Measurements from ENCODE around the gene CHAC2. TPM values are rescaled to one million over a fixed set of nuclear protein-coding genes. Genes with fewer than 3 reads are reported as not detected.

The CHAC2 gene
- total and polyA plus RNA-seq, 9 of the 15 experiments (the other 6 are each of a cell fraction or from before 2014, with no cell fraction given): 9.8 to 35.6 (median 18.2) TPM

DNA sequence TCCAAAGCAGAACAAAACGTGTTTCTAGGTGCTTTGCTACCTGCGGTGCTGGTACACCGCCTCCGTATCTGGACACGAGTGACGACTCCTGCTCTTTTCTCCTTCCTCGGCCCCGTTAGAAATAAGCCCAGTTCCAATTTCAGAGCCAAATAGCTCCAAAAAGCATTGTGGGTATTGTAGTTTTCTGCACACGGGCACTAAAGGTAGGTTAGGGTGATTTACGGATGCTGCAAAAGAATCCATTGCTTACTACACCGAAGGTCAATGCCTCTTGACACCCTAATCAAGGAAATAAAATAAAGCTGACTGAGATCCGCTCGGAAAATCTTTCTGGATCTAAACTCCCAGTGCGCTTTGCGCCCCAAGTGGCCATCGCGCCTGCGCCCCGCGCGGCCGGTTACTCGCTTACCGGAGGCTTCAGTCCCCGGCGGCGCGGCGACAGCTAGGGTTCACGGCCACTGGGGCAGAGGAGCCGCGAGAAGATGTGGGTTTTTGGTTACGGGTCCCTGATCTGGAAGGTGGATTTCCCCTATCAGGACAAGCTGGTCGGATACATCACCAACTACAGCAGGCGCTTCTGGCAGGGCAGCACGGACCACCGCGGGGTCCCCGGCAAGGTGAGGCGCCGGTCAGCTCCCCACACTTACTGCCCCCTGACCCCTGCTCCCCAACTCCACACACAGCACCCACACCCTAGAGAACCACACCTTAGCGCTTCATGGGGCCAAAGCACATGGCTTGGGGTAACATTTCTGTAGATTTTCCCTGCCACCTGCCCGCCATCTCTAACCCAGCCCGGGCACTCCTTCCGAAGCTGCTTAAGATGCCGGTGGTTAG, at the start of gene CHAC2 (continued):
- TF ChIP-seq, protein P1, sequence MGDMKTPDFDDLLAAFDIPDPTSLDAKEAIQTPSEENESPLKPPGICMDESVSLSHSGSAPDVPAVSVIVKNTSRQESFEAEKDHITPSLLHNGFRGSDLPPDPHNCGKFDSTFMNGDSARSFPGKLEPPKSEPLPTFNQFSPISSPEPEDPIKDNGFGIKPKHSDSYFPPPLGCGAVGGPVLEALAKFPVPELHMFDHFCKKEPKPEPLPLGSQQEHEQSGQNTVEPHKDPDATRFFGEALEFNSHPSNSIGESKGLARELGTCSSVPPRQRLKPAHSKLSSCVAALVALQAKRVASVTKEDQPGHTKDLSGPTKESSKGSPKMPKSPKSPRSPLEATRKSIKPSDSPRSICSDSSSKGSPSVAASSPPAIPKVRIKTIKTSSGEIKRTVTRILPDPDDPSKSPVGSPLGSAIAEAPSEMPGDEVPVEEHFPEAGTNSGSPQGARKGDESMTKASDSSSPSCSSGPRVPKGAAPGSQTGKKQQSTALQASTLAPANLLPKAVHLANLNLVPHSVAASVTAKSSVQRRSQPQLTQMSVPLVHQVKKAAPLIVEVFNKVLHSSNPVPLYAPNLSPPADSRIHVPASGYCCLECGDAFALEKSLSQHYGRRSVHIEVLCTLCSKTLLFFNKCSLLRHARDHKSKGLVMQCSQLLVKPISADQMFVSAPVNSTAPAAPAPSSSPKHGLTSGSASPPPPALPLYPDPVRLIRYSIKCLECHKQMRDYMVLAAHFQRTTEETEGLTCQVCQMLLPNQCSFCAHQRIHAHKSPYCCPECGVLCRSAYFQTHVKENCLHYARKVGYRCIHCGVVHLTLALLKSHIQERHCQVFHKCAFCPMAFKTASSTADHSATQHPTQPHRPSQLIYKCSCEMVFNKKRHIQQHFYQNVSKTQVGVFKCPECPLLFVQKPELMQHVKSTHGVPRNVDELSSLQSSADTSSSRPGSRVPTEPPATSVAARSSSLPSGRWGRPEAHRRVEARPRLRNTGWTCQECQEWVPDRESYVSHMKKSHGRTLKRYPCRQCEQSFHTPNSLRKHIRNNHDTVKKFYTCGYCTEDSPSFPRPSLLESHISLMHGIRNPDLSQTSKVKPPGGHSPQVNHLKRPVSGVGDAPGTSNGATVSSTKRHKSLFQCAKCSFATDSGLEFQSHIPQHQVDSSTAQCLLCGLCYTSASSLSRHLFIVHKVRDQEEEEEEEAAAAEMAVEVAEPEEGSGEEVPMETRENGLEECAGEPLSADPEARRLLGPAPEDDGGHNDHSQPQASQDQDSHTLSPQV (IDR thresholded peaks at IDR 0.05): peak; percentile 51
- TF ChIP-seq, protein P2, sequence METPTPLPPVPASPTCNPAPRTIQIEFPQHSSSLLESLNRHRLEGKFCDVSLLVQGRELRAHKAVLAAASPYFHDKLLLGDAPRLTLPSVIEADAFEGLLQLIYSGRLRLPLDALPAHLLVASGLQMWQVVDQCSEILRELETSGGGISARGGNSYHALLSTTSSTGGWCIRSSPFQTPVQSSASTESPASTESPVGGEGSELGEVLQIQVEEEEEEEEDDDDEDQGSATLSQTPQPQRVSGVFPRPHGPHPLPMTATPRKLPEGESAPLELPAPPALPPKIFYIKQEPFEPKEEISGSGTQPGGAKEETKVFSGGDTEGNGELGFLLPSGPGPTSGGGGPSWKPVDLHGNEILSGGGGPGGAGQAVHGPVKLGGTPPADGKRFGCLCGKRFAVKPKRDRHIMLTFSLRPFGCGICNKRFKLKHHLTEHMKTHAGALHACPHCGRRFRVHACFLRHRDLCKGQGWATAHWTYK (CRISPR knock-in tag; IDR thresholded peaks at IDR 0.05): 0 out of 2 replicates have a peak, but pooled peaks have one; percentile 14
- TF ChIP-seq, protein P3, sequence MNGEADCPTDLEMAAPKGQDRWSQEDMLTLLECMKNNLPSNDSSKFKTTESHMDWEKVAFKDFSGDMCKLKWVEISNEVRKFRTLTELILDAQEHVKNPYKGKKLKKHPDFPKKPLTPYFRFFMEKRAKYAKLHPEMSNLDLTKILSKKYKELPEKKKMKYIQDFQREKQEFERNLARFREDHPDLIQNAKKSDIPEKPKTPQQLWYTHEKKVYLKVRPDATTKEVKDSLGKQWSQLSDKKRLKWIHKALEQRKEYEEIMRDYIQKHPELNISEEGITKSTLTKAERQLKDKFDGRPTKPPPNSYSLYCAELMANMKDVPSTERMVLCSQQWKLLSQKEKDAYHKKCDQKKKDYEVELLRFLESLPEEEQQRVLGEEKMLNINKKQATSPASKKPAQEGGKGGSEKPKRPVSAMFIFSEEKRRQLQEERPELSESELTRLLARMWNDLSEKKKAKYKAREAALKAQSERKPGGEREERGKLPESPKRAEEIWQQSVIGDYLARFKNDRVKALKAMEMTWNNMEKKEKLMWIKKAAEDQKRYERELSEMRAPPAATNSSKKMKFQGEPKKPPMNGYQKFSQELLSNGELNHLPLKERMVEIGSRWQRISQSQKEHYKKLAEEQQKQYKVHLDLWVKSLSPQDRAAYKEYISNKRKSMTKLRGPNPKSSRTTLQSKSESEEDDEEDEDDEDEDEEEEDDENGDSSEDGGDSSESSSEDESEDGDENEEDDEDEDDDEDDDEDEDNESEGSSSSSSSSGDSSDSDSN (IDR thresholded peaks at IDR 0.05; ENCODE audit: borderline replicate concordance in 1 of 2, low read depth in 2 of 2, low read length in 2 of 2): 0 out of 4 replicates have a peak, but pooled peaks of 1 of the 2 experiments have one; percentile 47
- peak; percentile 92 for TF ChIP-seq POLR2G (IDR thresholded peaks at IDR 0.05; ENCODE audit: low read depth, low read length)
- peak; percentile 16; the same call in 1 of the 2 replicates for TF ChIP-seq ZFX (CRISPR knock-in tag; IDR thresholded peaks at IDR 0.05)
- peak; percentile 70 for TF ChIP-seq POLR2B (IDR thresholded peaks at IDR 0.05; ENCODE audit: low read depth, partially characterized antibody)
- 0 out of 2 replicates have a peak, but pooled peaks have one; percentile 35 for TF ChIP-seq NR2C2 (CRISPR knock-in tag; IDR thresholded peaks at IDR 0.05)
- peak; percentile 91 for TF ChIP-seq NR2C2 (tag; IDR thresholded peaks at IDR 0.05)
- TF ChIP-seq, protein P4, sequence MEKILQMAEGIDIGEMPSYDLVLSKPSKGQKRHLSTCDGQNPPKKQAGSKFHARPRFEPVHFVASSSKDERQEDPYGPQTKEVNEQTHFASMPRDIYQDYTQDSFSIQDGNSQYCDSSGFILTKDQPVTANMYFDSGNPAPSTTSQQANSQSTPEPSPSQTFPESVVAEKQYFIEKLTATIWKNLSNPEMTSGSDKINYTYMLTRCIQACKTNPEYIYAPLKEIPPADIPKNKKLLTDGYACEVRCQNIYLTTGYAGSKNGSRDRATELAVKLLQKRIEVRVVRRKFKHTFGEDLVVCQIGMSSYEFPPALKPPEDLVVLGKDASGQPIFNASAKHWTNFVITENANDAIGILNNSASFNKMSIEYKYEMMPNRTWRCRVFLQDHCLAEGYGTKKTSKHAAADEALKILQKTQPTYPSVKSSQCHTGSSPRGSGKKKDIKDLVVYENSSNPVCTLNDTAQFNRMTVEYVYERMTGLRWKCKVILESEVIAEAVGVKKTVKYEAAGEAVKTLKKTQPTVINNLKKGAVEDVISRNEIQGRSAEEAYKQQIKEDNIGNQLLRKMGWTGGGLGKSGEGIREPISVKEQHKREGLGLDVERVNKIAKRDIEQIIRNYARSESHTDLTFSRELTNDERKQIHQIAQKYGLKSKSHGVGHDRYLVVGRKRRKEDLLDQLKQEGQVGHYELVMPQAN (IDR thresholded peaks at IDR 0.05; ENCODE audit: borderline replicate concordance): no peak
- no peak for TF ChIP-seq TRIM28 (IDR thresholded peaks at IDR 0.05)
- TF ChIP-seq, protein P5, sequence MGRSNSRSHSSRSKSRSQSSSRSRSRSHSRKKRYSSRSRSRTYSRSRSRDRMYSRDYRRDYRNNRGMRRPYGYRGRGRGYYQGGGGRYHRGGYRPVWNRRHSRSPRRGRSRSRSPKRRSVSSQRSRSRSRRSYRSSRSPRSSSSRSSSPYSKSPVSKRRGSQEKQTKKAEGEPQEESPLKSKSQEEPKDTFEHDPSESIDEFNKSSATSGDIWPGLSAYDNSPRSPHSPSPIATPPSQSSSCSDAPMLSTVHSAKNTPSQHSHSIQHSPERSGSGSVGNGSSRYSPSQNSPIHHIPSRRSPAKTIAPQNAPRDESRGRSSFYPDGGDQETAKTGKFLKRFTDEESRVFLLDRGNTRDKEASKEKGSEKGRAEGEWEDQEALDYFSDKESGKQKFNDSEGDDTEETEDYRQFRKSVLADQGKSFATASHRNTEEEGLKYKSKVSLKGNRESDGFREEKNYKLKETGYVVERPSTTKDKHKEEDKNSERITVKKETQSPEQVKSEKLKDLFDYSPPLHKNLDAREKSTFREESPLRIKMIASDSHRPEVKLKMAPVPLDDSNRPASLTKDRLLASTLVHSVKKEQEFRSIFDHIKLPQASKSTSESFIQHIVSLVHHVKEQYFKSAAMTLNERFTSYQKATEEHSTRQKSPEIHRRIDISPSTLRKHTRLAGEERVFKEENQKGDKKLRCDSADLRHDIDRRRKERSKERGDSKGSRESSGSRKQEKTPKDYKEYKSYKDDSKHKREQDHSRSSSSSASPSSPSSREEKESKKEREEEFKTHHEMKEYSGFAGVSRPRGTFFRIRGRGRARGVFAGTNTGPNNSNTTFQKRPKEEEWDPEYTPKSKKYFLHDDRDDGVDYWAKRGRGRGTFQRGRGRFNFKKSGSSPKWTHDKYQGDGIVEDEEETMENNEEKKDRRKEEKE (IDR thresholded peaks at IDR 0.05; ENCODE audit: borderline replicate concordance in 1 of 2, control insufficient read depth in 1 of 2, low read depth in 2 of 2, low read length in 1 of 2): no peak

Measured in K562 (cell line).